ENCODE results near the gene NRARP. TPM values are rescaled to one million over a fixed set of nuclear protein-coding genes. Genes with fewer than 3 reads are reported as not detected.

NRARP gene
- total RNA-seq, 2 experiments from 2014 or later: 6.9 to 8.9 TPM

DNA sequence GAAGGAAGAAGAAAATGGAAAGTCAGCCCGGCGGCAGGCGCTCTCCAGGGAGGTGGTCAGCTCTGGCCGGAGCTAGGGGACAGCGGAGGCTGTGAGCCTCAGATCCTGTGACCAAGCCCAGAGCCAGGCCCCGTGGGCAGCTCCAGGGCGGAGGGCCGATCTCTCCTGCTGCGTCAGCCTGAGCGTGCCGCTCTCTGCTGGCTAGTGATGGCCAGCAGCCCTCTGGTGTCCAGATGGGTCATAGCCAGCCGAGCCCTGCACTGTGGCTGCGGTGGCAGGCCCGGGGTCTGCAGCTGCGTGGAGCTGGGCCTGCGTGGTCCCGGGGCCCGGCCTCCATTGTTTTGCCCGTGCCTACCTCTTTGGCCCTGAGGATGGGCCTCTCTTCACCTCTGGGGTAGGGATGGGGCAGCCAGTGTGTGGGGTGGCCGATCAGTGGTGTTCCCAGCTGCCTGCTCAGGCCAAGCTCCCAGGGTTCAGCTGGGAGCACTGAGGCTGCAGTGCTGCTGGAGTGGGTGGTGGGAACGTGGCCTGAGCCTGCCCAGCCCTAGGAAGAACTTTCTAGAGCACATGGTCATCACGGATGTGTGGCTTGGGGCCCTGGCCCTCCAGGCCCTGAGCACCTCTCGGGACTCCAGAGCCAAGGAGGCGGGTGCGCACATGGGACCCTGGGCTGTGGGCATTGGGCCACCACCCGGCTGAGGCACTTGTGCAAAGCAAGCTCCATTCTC, 17.1 kb upstream of the NRARP start:
- Histone ChIP-seq H3K36me3 (ENCODE audit: insufficient read depth, low read length) (no peaks in the 10 kb centered on the region), H3K9me2 (ENCODE audit: insufficient read depth, low read length) (no peaks in the 10 kb centered on the region), H4K20me1 (ENCODE audit: insufficient read depth, low read length) (no peaks in the 10 kb centered on the region), H3K4me1 (ENCODE audit: insufficient read depth, low read length, poor library complexity, severe bottlenecking) (peaks cover 41% of the 10 kb centered on the region), H2AFZ (ENCODE audit: low read length) (no peak overlapping the region), H3K4me3 (ENCODE audit: low read depth, low read length, poor library complexity, severe bottlenecking) (no peak overlapping the region), H3K27ac (ENCODE audit: low read depth, low read length, poor library complexity, severe bottlenecking) (no peak overlapping the region), H3K9me3 (ENCODE audit: low read length) (no peaks in the 10 kb centered on the region), H3K4me2 (ENCODE audit: low read length) (no peak overlapping the region), H3K79me2 (ENCODE audit: insufficient read depth, low read depth, low read length) (no peaks in the 10 kb centered on the region)
- no TSS peak for BruUV-seq (replicated peaks)
- ChIA-PET POLR2A (no interaction called here), CTCF (ENCODE audit: unreplicated experiment) (no interaction called here)
- intact Hi-C loops (cut with micrococcal nuclease; ENCODE audit: unreplicated experiment): no loop called here
- no peak for DNase-seq (ENCODE audit: low spot score)
- TF ChIP-seq, protein P1, sequence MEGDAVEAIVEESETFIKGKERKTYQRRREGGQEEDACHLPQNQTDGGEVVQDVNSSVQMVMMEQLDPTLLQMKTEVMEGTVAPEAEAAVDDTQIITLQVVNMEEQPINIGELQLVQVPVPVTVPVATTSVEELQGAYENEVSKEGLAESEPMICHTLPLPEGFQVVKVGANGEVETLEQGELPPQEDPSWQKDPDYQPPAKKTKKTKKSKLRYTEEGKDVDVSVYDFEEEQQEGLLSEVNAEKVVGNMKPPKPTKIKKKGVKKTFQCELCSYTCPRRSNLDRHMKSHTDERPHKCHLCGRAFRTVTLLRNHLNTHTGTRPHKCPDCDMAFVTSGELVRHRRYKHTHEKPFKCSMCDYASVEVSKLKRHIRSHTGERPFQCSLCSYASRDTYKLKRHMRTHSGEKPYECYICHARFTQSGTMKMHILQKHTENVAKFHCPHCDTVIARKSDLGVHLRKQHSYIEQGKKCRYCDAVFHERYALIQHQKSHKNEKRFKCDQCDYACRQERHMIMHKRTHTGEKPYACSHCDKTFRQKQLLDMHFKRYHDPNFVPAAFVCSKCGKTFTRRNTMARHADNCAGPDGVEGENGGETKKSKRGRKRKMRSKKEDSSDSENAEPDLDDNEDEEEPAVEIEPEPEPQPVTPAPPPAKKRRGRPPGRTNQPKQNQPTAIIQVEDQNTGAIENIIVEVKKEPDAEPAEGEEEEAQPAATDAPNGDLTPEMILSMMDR (conservative IDR thresholded peaks at IDR 0.05; ENCODE audit: low read length): no peak
- TF ChIP-seq EZH2phosphoT487 (IDR thresholded peaks at IDR 0.05; ENCODE audit: borderline replicate concordance, low read depth, low read length): no peak

DNA sequence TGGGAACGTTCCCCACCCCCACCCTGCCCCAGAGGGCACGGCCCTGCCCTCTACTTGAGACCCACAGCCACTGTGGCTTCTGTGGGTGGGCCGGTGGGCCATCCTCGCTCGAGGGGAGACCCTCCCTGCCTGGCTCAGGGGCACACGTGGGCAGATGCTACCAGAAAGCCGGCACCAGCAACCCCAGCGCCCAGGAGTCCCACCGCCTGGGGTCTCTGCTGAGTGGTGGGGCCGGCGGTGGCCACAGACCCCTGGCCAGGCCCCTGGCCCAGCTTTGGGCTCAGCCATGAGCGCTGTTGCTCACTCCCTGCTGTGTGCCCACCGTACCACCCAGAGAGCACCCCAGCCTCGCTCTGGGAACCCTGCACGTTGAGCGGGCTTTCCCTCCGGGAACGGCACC, 16.5 kb upstream of the NRARP start:
- peaks cover 41% of the 10 kb centered on the region for H3K4me1 ChIP-seq (ENCODE audit: insufficient read depth, low read length, poor library complexity, severe bottlenecking)
- POLR2A ChIA-PET: no interaction called here
- TF ChIP-seq EZH2phosphoT487 (IDR thresholded peaks at IDR 0.05; ENCODE audit: borderline replicate concordance, low read depth, low read length): no peak
- TF ChIP-seq, protein P1 (conservative IDR thresholded peaks at IDR 0.05; ENCODE audit: low read length): no peak

DNA sequence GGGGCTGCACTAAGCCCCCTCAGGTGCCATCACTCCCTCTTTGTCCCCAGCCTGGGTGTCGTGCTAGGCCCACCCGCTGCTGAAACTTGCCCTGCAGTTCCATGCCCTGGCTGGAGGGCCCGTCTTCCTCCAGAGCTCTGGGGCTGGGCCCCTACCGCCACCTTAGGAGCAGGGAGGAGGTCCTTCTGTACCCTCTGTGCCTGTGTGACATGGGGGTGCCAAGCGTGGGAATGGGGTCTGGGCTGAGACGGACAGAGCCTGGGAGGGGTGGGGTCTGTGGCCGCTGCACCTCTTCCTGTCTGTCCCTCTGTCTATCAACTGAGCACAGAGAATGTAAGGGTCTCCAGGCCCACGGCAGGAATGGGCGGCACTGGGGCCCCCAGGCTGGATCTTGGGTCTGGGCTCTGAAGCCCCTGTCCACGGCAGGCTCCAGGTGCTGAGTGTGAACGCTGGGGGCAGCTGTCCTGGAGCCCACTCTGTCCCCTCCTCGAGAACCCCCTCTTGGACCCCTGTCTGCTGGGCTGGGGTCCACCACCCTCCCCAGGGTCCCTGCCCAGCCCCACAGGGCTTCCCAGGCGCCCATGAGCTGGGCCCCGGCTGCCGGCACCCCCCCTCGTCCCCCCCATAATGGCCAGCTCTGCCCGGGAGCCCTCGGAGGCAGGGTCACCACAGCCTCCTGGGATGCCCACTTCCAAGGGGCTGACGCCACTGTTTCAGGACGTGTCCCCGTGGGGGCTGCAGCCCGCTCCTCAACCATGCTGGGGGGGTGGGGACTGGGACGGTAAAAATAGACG, 15.8 kb upstream of the NRARP start:
- TF ChIP-seq EZH2phosphoT487 (IDR thresholded peaks at IDR 0.05; ENCODE audit: borderline replicate concordance, low read depth, low read length): no peak
- TF ChIP-seq, protein P1 (conservative IDR thresholded peaks at IDR 0.05; ENCODE audit: low read length): no peak
- peaks cover 41% of the 10 kb centered on the region for H3K4me1 ChIP-seq (ENCODE audit: insufficient read depth, low read length, poor library complexity, severe bottlenecking)
- POLR2A ChIA-PET: interaction anchor here (0.7 kb wide), 1 partner anchor 378 kb away, joined by 3 read pairs; no protein-coding TSS in a partner anchor
- no peak for DNase-seq (ENCODE audit: low spot score)
- no TSS peak for BruUV-seq (replicated peaks)
- H4K20me1 ChIP-seq (ENCODE audit: insufficient read depth, low read length): no peaks in the 10 kb centered on the region
- no peaks in the 10 kb centered on the region for H3K9me3 ChIP-seq (ENCODE audit: low read length)
- H2AFZ ChIP-seq (ENCODE audit: low read length): no peak overlapping the region
- intact Hi-C loops (cut with micrococcal nuclease; ENCODE audit: unreplicated experiment): no loop called here
- H3K36me3 ChIP-seq (ENCODE audit: insufficient read depth, low read length): no peaks in the 10 kb centered on the region
- CTCF ChIA-PET (ENCODE audit: unreplicated experiment): no interaction called here
- no peak overlapping the region for H3K4me2 ChIP-seq (ENCODE audit: low read length)
- H3K79me2 ChIP-seq (ENCODE audit: insufficient read depth, low read depth, low read length): no peaks in the 10 kb centered on the region
- H3K9me2 ChIP-seq (ENCODE audit: insufficient read depth, low read length): no peaks in the 10 kb centered on the region
- no peak overlapping the region for H3K27ac ChIP-seq (ENCODE audit: low read depth, low read length, poor library complexity, severe bottlenecking)
- H3K4me3 ChIP-seq (ENCODE audit: low read depth, low read length, poor library complexity, severe bottlenecking): no peak overlapping the region

More for the DNA sequence above, 16.5 kb upstream of the NRARP start:
- Histone ChIP-seq H3K4me3 (ENCODE audit: low read depth, low read length, poor library complexity, severe bottlenecking) (no peak overlapping the region), H4K20me1 (ENCODE audit: insufficient read depth, low read length) (no peaks in the 10 kb centered on the region), H3K9me2 (ENCODE audit: insufficient read depth, low read length) (no peaks in the 10 kb centered on the region), H3K27ac (ENCODE audit: low read depth, low read length, poor library complexity, severe bottlenecking) (no peak overlapping the region), H3K79me2 (ENCODE audit: insufficient read depth, low read depth, low read length) (no peaks in the 10 kb centered on the region), H3K36me3 (ENCODE audit: insufficient read depth, low read length) (no peaks in the 10 kb centered on the region), H2AFZ (ENCODE audit: low read length) (no peak overlapping the region), H3K4me2 (ENCODE audit: low read length) (no peak overlapping the region), H3K9me3 (ENCODE audit: low read length) (no peaks in the 10 kb centered on the region)
- CTCF ChIA-PET (ENCODE audit: unreplicated experiment): no interaction called here
- intact Hi-C loops (cut with micrococcal nuclease; ENCODE audit: unreplicated experiment): no loop called here
- DNase-seq (ENCODE audit: low spot score): no peak
- BruUV-seq (replicated peaks): no TSS peak
